Nephron progenitor cell (in vitro differentiated cells): ENCODE results near the gene TMEM107.

Experiments used
- DNase-seq: peaks from one replicate; pipeline ENCODE4 v3.0.0; 2021
- H3K27ac Mint-ChIP-seq: 2 replicates; pipeline ENCODE4 v1.8.0; 2021; ENCODE audit warnings: mild to moderate bottlenecking, moderate library complexity, mixed read lengths
- H3K27me3 Mint-ChIP-seq: 2 replicates; pipeline ENCODE4 v1.8.0; 2021; ENCODE audit warnings: mild to moderate bottlenecking, low read depth, mixed read lengths; ENCODE audit not compliant: poor library complexity
- H3K36me3 Mint-ChIP-seq: 2 replicates; pipeline ENCODE4 v1.8.0; 2021; ENCODE audit warnings: low read depth, mixed read lengths
- H3K4me1 Mint-ChIP-seq: 2 replicates; pipeline ENCODE4 v1.8.0; 2021; ENCODE audit warnings: mixed read lengths
- H3K4me3 Mint-ChIP-seq: 2 replicates; pipeline ENCODE4 v1.8.0; 2021; ENCODE audit warnings: mild to moderate bottlenecking, moderate library complexity, mixed read lengths
- H3K9me3 Mint-ChIP-seq: 2 replicates; pipeline ENCODE4 v1.8.0; 2021; ENCODE audit warnings: mild to moderate bottlenecking, moderate library complexity, mixed read lengths
- TF ChIP-seq, protein P1 (sequence below): fragments of 200-600 bp; sonication (generic); IDR thresholded peaks from 2 replicates; pipeline ENCODE4 v1.5.0; 2021; ENCODE audit warnings: antibody characterized with exemption

TMEM107 gene

DNA sequence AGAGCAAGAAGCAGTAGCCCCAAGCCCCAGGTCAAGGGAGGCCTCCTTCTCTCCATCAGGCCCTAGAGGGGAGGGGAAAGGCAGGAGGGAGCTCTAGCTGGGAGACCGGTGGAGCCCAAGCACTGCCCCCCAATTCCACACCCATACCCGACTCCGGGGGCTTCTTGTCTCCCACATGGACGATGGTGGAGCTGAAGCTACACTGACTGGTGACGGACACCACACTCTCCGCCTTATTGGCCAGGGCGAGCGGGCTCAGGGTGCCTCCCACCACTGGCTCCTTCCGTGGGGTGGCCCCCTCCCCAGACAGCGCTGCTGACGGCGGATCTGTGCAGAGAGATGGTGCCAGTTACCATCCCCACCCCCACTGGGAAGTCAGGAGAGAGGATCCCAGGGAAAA lies 30.4 kb downstream of the TMEM107 start:
- H3K27ac Mint-ChIP-seq = no peak overlapping the region
- TF ChIP-seq, protein P1, sequence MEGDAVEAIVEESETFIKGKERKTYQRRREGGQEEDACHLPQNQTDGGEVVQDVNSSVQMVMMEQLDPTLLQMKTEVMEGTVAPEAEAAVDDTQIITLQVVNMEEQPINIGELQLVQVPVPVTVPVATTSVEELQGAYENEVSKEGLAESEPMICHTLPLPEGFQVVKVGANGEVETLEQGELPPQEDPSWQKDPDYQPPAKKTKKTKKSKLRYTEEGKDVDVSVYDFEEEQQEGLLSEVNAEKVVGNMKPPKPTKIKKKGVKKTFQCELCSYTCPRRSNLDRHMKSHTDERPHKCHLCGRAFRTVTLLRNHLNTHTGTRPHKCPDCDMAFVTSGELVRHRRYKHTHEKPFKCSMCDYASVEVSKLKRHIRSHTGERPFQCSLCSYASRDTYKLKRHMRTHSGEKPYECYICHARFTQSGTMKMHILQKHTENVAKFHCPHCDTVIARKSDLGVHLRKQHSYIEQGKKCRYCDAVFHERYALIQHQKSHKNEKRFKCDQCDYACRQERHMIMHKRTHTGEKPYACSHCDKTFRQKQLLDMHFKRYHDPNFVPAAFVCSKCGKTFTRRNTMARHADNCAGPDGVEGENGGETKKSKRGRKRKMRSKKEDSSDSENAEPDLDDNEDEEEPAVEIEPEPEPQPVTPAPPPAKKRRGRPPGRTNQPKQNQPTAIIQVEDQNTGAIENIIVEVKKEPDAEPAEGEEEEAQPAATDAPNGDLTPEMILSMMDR = no peak
- peaks cover 2% of the 10 kb centered on the region for H3K27me3 Mint-ChIP-seq
- DNase-seq = no peak
- H3K4me1 Mint-ChIP-seq = peaks cover 5% of the 10 kb centered on the region
- peaks cover 45% of the 10 kb centered on the region for H3K36me3 Mint-ChIP-seq
- no peaks in the 10 kb centered on the region for H3K9me3 Mint-ChIP-seq
- no peak overlapping the region for H3K4me3 Mint-ChIP-seq

DNA sequence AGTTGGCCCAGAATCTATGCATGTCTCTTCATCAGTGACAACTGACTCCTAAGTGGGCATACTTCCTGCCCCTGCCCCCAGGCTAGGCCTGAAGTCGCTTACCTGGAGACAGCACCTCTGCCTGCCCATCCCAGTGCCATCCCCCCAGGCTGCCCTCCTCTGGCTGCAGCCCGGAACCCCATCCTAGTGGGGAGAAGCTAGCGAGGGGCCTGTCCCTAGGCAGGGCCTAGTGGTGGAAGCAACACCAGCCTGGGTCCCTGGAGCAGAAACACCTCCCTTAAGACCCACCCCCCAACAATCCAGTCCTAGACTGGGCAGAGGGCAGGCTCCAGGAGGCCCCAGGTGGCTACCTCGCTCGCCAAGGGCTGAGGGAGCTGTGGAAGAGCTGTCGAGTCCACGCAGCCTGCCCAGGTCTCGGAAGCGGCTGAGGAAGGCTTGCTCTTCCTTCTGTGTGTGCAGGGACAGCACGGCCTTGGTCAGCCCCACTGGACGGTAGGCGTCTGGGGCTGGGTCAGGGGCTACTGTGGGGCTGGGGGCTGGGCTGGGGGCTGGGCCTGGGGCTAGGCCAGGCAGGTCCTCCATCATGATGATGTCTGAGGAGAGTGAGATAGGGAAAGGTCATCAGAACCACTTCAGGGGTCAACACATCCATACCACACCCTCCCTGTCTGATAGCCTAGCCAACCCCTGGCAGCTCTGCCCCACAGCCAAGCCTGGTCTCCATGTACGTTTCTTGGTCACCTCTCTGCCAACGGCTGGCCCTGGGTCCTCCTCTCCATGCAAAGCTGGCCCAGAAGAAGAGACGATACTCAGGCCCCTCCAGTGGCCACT lies 31.6 kb downstream of the TMEM107 start:
- Mint-ChIP-seq H3K36me3 (peaks cover 46% of the 10 kb centered on the region), H3K4me3 (no peak overlapping the region), H3K9me3 (no peaks in the 10 kb centered on the region), H3K27me3 (peaks cover 2% of the 10 kb centered on the region), H3K27ac (no peak overlapping the region), H3K4me1 (no peaks in the 10 kb centered on the region)
- TF ChIP-seq, protein P1 = no peak
- DNase-seq = no peak

DNA sequence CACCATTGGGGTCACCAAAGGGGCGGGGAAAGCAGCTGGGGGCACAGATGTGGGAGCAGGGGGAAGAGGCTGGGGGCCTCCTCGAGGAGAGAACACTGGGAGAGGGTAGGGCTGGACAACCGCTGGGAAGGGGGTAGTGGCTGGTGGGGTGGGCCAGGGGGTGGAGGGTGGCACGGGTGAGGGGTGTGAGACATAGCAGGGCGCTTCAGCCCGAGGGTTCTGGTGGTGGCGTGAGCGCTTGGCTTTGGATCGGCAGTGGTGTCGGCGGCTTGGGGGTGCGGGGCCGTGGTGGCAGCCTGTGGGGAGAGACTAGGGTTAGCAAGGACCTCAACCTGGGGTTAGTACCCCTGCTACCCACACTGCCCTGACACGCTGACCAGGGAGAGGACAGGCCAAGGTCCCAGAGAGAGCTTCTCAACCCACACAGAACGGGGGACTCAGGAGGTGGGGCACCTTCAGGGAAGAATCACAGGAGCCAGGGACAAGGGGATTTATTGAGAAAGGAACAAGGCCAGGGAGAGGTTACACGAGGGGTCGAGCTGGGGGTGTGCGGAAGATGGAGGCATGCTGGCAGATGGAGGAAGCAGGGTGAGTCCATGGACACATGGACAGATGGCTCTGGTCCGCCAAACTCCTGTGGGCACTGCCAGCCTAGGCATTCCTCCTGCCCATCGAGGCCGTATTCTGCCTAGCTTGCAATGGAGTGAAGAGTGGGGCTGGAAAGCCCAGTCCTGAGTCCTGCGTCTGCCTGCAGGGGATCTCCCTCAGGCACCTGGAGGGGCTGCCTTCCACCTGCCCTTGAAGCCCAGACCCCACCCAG lies 32.4 kb downstream of the TMEM107 start:
- H3K9me3 Mint-ChIP-seq = no peaks in the 10 kb centered on the region
- no peak for DNase-seq
- no peak overlapping the region for H3K27ac Mint-ChIP-seq
- no peaks in the 10 kb centered on the region for H3K4me1 Mint-ChIP-seq
- TF ChIP-seq, protein P1 = no peak
- H3K4me3 Mint-ChIP-seq = no peak overlapping the region
- H3K36me3 Mint-ChIP-seq = peaks cover 42% of the 10 kb centered on the region
- H3K27me3 Mint-ChIP-seq = peaks cover 2% of the 10 kb centered on the region

DNA sequence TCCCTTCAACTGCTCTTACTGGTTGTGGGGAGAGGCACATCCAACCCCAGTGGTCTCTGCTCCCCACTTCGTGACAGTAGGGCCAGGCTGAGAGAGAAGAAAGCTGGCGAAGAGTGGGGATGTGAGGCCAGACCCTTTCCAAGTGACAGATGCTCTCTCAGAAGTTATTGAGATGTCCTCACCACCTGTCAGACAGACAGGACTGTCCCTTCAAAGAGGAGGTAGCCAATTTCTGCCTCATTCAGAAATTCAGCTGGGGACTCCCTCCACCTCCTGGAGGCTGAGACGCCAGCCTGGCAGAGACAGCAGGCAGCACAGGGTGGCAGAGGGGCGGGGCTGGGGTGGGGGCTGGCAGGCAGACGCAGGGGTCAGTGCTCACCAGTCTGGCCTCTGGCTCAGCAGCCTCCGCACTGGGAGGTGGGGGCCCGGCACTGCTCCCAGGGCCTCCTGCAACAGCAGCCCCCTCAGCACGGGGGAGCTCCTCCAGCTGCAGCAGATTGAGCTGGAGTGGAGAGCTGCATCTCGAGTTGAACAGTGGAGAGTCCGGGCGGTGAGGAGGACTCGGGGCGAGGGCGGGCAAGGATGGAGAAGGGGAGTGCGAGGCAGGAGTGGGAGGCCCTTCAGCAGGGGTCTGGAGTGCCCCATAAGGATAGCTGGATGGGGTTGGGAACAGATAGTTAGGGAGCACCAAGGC lies 33.1 kb downstream of the TMEM107 start:
- H3K36me3 Mint-ChIP-seq = peaks cover 35% of the 10 kb centered on the region
- no peak for DNase-seq
- no peak overlapping the region for H3K4me3 Mint-ChIP-seq
- H3K27ac Mint-ChIP-seq = no peak overlapping the region
- TF ChIP-seq, protein P1 = no peak
- H3K27me3 Mint-ChIP-seq = peaks cover 2% of the 10 kb centered on the region
- no peaks in the 10 kb centered on the region for H3K9me3 Mint-ChIP-seq
- no peaks in the 10 kb centered on the region for H3K4me1 Mint-ChIP-seq

DNA sequence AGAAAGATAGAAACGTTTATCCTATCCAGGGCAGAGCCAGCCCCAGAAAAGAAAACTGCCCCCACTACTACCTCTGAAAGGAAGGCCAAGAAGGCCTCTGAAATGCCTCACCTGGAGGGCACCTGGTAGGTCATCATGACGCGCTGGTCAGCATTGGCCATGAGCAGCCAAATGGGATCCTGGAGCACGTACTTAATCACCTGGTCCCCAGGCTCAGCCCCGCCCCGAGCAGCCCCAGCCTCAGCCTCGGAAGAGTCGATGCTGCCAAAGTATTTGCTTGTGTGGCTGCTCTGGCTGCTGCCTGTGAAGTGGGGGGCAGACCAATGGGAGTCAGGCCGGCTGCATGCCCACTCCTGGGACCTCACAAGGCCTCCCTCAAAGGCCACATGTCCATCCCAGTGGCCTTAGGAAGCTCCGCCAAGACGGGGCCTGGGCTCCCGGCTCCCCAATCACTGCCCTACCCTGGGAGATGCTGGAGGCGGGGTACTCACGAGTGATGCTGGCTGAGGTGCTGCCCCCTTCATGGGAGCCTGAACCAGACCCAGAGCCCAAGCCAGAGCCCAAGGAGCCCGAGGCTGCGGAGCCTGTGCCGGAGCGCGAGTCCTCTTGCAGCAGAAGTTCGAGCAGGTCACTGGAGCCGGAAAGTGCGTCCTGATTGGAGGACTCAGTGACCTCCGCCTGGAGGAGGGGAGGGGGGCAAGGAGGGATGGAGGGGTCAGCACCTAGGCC lies 33.9 kb downstream of the TMEM107 start:
- no peaks in the 10 kb centered on the region for H3K4me1 Mint-ChIP-seq
- peaks cover 29% of the 10 kb centered on the region for H3K36me3 Mint-ChIP-seq
- H3K27ac Mint-ChIP-seq = no peak overlapping the region
- DNase-seq = no peak
- no peaks in the 10 kb centered on the region for H3K9me3 Mint-ChIP-seq
- peaks cover 2% of the 10 kb centered on the region for H3K27me3 Mint-ChIP-seq
- TF ChIP-seq, protein P1 = no peak
- no peak overlapping the region for H3K4me3 Mint-ChIP-seq
